Activated T-cell treated with anti-CD3 and anti-CD28 coated beads, Interleukin-2, amount 50 U/mL, for 4 hours (primary cell): ENCODE results near the gene CES5A. TPM values are rescaled to one million over a fixed set of nuclear protein-coding genes. Genes with fewer than 3 reads are reported as not detected.
"Not testable (repeated sequence)": the region's sequence is repeated elsewhere in the genome, so short reads cannot be mapped to it uniquely, and the experiment has no call there.

Experiments used
- ATAC-seq, 2 donors: fragments of 200-7000 bp; cut with Tn5 transposase; one replicate each; pipeline ENCODE4 v1.10.0; 2021
- DNase-seq: peaks from one replicate; pipeline ENCODE4 v3.0.0-alpha.2; 2020
- H3K27me3 Mint-ChIP-seq: one replicate; pipeline ENCODE4 v1.8.0; 2021; ENCODE audit warnings: low read depth, mixed read lengths
- H3K36me3 Mint-ChIP-seq: one replicate; pipeline ENCODE4 v1.8.0; 2022; ENCODE audit warnings: mixed read lengths; ENCODE audit not compliant: insufficient read depth
- H3K4me1 Mint-ChIP-seq: one replicate; pipeline ENCODE4 v1.8.0; 2021; ENCODE audit warnings: low read depth, mixed read lengths
- H3K4me3 Mint-ChIP-seq: one replicate; pipeline ENCODE4 v1.8.0; 2021; ENCODE audit warnings: mild to moderate bottlenecking, moderate library complexity, mixed read lengths
- H3K9me3 Mint-ChIP-seq: one replicate; pipeline ENCODE4 v1.8.0; 2021; ENCODE audit warnings: mixed read lengths
- total RNA-seq, 3 donors: library from RNA; stranded (reverse); gene quantifications; one replicate each; pipeline ENCODE4 v1.2.1, GENCODE V29; 2021

The CES5A gene
- total RNA-seq, 3 donors from 2014 or later, result not detected

GRCh38 chr16:55856950-55857349 lies 18.2 kb downstream of the CES5A start:
- no peaks in the 10 kb centered on the region for H3K36me3 Mint-ChIP-seq
- no peaks in the 10 kb centered on the region for H3K9me3 Mint-ChIP-seq
- H3K4me1 Mint-ChIP-seq, result no peaks in the 10 kb centered on the region
- no peak overlapping the region for H3K4me3 Mint-ChIP-seq
- DNase-seq (no peak), ATAC-seq (no peak)
- peaks cover 8% of the 10 kb centered on the region for H3K27me3 Mint-ChIP-seq

GRCh38 chr16:55853114-55853513 lies 22.1 kb downstream of the CES5A start:
- no peak for DNase-seq
- Mint-ChIP-seq H3K4me1 (no peaks in the 10 kb centered on the region), H3K9me3 (no peaks in the 10 kb centered on the region), H3K4me3 (no peak overlapping the region), H3K36me3 (no peaks in the 10 kb centered on the region), H3K27me3 (peaks cover 32% of the 10 kb centered on the region)
- no peak for ATAC-seq

- DNase-seq, result no peak
- H3K27me3 Mint-ChIP-seq, result peaks cover 36% of the 10 kb centered on the region
- H3K36me3 Mint-ChIP-seq, result no peaks in the 10 kb centered on the region
- no peak for ATAC-seq
- H3K9me3 Mint-ChIP-seq, result no peaks in the 10 kb centered on the region
- no peaks in the 10 kb centered on the region for H3K4me1 Mint-ChIP-seq
- no peak overlapping the region for H3K4me3 Mint-ChIP-seq
Measured at GRCh38 chr16:55849536-55849935, 25.6 kb downstream of the CES5A start.

- H3K4me1 Mint-ChIP-seq, result no peaks in the 10 kb centered on the region
- ATAC-seq (no peak), DNase-seq (no peak)
- no peak overlapping the region for H3K4me3 Mint-ChIP-seq
- no peaks in the 10 kb centered on the region for H3K9me3 Mint-ChIP-seq
- no peaks in the 10 kb centered on the region for H3K36me3 Mint-ChIP-seq
- H3K27me3 Mint-ChIP-seq, result peaks cover 42% of the 10 kb centered on the region
Measured at GRCh38 chr16:55846598-55847346, 28.4 kb downstream of the CES5A start.

GRCh38 chr16:55843105-55843395 lies 32.1 kb downstream of the CES5A start:
- DNase-seq, result no peak
- H3K36me3 Mint-ChIP-seq, result no peaks in the 10 kb centered on the region
- H3K27me3 Mint-ChIP-seq, result peaks cover 18% of the 10 kb centered on the region
- peaks cover 2% of the 10 kb centered on the region for H3K4me1 Mint-ChIP-seq
- H3K9me3 Mint-ChIP-seq, result no peaks in the 10 kb centered on the region
- no peak for ATAC-seq
- no peak overlapping the region for H3K4me3 Mint-ChIP-seq

- H3K36me3 Mint-ChIP-seq, result no peaks in the 10 kb centered on the region
- ATAC-seq, result no peak
- no peak overlapping the region for H3K4me3 Mint-ChIP-seq
- DNase-seq, result no peak
- no peaks in the 10 kb centered on the region for H3K9me3 Mint-ChIP-seq
- peaks cover 18% of the 10 kb centered on the region for H3K27me3 Mint-ChIP-seq
- peaks cover 2% of the 10 kb centered on the region for H3K4me1 Mint-ChIP-seq
Measured at GRCh38 chr16:55842369-55843104, 32.6 kb downstream of the CES5A start.

- Mint-ChIP-seq H3K27me3 (peaks cover 9% of the 10 kb centered on the region), H3K9me3 (no peaks in the 10 kb centered on the region), H3K4me1 (peaks cover 2% of the 10 kb centered on the region), H3K4me3 (no peak overlapping the region), H3K36me3 (no peaks in the 10 kb centered on the region)
- no peak for ATAC-seq
- no peak for DNase-seq
Measured at GRCh38 chr16:55839115-55839514, 36.1 kb downstream of the CES5A start.

- Mint-ChIP-seq H3K27me3 (peaks cover 2% of the 10 kb centered on the region), H3K4me3 (no peak overlapping the region), H3K4me1 (peaks cover 2% of the 10 kb centered on the region), H3K36me3 (no peaks in the 10 kb centered on the region), H3K9me3 (no peaks in the 10 kb centered on the region)
- no peak for ATAC-seq
- no peak for DNase-seq
Measured at GRCh38 chr16:55836158-55836611, 39.0 kb downstream of the CES5A start.

GRCh38 chr16:55835581-55835980 lies 39.6 kb downstream of the CES5A start:
- ATAC-seq, result no peak
- Mint-ChIP-seq H3K36me3 (no peaks in the 10 kb centered on the region), H3K27me3 (peaks cover 8% of the 10 kb centered on the region), H3K4me1 (peaks cover 2% of the 10 kb centered on the region), H3K4me3 (no peak overlapping the region), H3K9me3 (no peaks in the 10 kb centered on the region)
- DNase-seq, result no peak

- H3K9me3 Mint-ChIP-seq, H3K27me3 Mint-ChIP-seq, H3K4me3 Mint-ChIP-seq, ATAC-seq, H3K36me3 Mint-ChIP-seq, H3K4me1 Mint-ChIP-seq, DNase-seq: not testable (repeated sequence)
Measured at GRCh38 chr16:55835173-55835572, 40.0 kb downstream of the CES5A start.

GRCh38 chr16:55834049-55834448 lies 41.1 kb downstream of the CES5A start:
- H3K27me3 Mint-ChIP-seq, result peaks cover 11% of the 10 kb centered on the region
- no peaks in the 10 kb centered on the region for H3K36me3 Mint-ChIP-seq
- H3K4me1 Mint-ChIP-seq, result no peaks in the 10 kb centered on the region
- H3K4me3 Mint-ChIP-seq, result no peak overlapping the region
- ATAC-seq (no peak), DNase-seq (no peak)
- no peaks in the 10 kb centered on the region for H3K9me3 Mint-ChIP-seq

- H3K4me1 Mint-ChIP-seq, result no peaks in the 10 kb centered on the region
- H3K36me3 Mint-ChIP-seq, result no peaks in the 10 kb centered on the region
- peaks cover 15% of the 10 kb centered on the region for H3K27me3 Mint-ChIP-seq
- no peak for ATAC-seq
- no peaks in the 10 kb centered on the region for H3K9me3 Mint-ChIP-seq
- no peak within 1 kb of the TSS for H3K4me3 Mint-ChIP-seq
- no peak for DNase-seq
Measured at GRCh38 chr16:55832773-55833691, 42.1 kb downstream of the CES5A start, which contains the start of gene CES1. TSS of gene CES1 (minus strand) at chr16:55833096. CDS start at chr16:55833055, 41 bp downstream.

GRCh38 chr16:55832425-55832772 lies 42.8 kb downstream of the CES5A start:
- H3K4me1 Mint-ChIP-seq, result no peaks in the 10 kb centered on the region
- H3K36me3 Mint-ChIP-seq, result no peaks in the 10 kb centered on the region
- no peak for ATAC-seq
- H3K9me3 Mint-ChIP-seq, result no peaks in the 10 kb centered on the region
- DNase-seq, result no peak
- no peak overlapping the region for H3K4me3 Mint-ChIP-seq
- peaks cover 15% of the 10 kb centered on the region for H3K27me3 Mint-ChIP-seq

- H3K4me3 Mint-ChIP-seq, result no peak overlapping the region
- no peaks in the 10 kb centered on the region for H3K36me3 Mint-ChIP-seq
- no peak for ATAC-seq
- H3K4me1 Mint-ChIP-seq, result no peaks in the 10 kb centered on the region
- no peaks in the 10 kb centered on the region for H3K9me3 Mint-ChIP-seq
- peaks cover 15% of the 10 kb centered on the region for H3K27me3 Mint-ChIP-seq
- no peak for DNase-seq
Measured at GRCh38 chr16:55830658-55831294, 44.4 kb downstream of the CES5A start.
